ENCODE data around the gene TEX11.

TEX11 gene

GRCh38 chrX:70498129-70498528, 410.4 kb downstream of the TEX11 start:
- H3K4me1 ChIP-seq (ENCODE audit: control insufficient read depth in 1 of 2, insufficient read depth in 2 of 2, low read length in 2 of 2): no peaks in the 10 kb centered on the region
- no peaks in the 10 kb centered on the region for H3K9me3 ChIP-seq (ENCODE audit: insufficient read depth, low read depth, low read length)
- no peak overlapping the region for H2AFZ ChIP-seq (ENCODE audit: insufficient read depth, low read length, poor library complexity)
- no peak overlapping the region for H3K4ac ChIP-seq (ENCODE audit: low read depth, low read length)
- no peak overlapping the region for H4K12ac ChIP-seq (ENCODE audit: low read depth, low read length)
- H3K27me3 ChIP-seq (ENCODE audit: insufficient read depth, low read length): no peaks in the 10 kb centered on the region
- H2BK5ac ChIP-seq (ENCODE audit: low read depth, low read length, poor library complexity): no peak overlapping the region
- no peaks in the 10 kb centered on the region for H3K79me1 ChIP-seq (ENCODE audit: low read length)
- no peak overlapping the region for H3K18ac ChIP-seq (ENCODE audit: low read length)
- H3K23ac ChIP-seq (ENCODE audit: low read length): no peak overlapping the region
- H3K4me3 ChIP-seq (ENCODE audit: low read depth, low read length): no peak overlapping the region
- no peak overlapping the region for H4K91ac ChIP-seq (ENCODE audit: low read depth, low read length)
- no peak overlapping the region for H4K8ac ChIP-seq (ENCODE audit: low read depth, low read length)
- peaks cover 55 to 79% of the 10 kb centered on the region in 2 experiments for H3K36me3 ChIP-seq (ENCODE audit: control insufficient read depth in 1 of 2, insufficient read depth in 2 of 2, low read length in 2 of 2)
- no peak overlapping the region for H2AK5ac ChIP-seq (ENCODE audit: low read length)
- H3K14ac ChIP-seq (ENCODE audit: low read length): no peak overlapping the region
- no peak overlapping the region for H3K4me2 ChIP-seq (ENCODE audit: low read length)
- H3K79me2 ChIP-seq (ENCODE audit: control insufficient read depth, insufficient read depth, low read length, poor library complexity): no peaks in the 10 kb centered on the region
- H2BK12ac ChIP-seq (ENCODE audit: low read length): no peak overlapping the region
- H2BK120ac ChIP-seq (ENCODE audit: insufficient read depth, low read length, poor library complexity): no peak overlapping the region
- DNase-seq: no peak
- no peak overlapping the region for H3K9ac ChIP-seq (ENCODE audit: low read length)
- no peak overlapping the region for H3K27ac ChIP-seq (ENCODE audit: low read depth, low read length)
- WGBS (ENCODE audit: extremely low coverage, insufficient coverage, insufficient read length): no CpG with 5 or more reads among the region's 2 CpGs

- Histone ChIP-seq H4K91ac (ENCODE audit: low read depth, low read length) (no peak overlapping the region), H3K9ac (ENCODE audit: low read length) (no peak overlapping the region), H4K8ac (ENCODE audit: low read depth, low read length) (no peak overlapping the region), H3K18ac (ENCODE audit: low read length) (no peak overlapping the region), H3K14ac (ENCODE audit: low read length) (no peak overlapping the region), H2BK5ac (ENCODE audit: low read depth, low read length, poor library complexity) (no peak overlapping the region), H2BK120ac (ENCODE audit: insufficient read depth, low read length, poor library complexity) (no peak overlapping the region), H3K27ac (ENCODE audit: low read depth, low read length) (no peak overlapping the region), H2AFZ (ENCODE audit: insufficient read depth, low read length, poor library complexity) (no peak overlapping the region), H3K9me3 (ENCODE audit: insufficient read depth, low read depth, low read length) (no peaks in the 10 kb centered on the region), H3K27me3 (ENCODE audit: insufficient read depth, low read length) (no peaks in the 10 kb centered on the region), H2BK12ac (ENCODE audit: low read length) (no peak overlapping the region), H3K79me2 (ENCODE audit: control insufficient read depth, insufficient read depth, low read length, poor library complexity) (no peaks in the 10 kb centered on the region), H3K36me3 (ENCODE audit: control insufficient read depth in 1 of 2, insufficient read depth in 2 of 2, low read length in 2 of 2) (peaks cover 57 to 78% of the 10 kb centered on the region in 2 experiments), H4K12ac (ENCODE audit: low read depth, low read length) (no peak overlapping the region), H2AK5ac (ENCODE audit: low read length) (no peak overlapping the region), H3K4me1 (ENCODE audit: control insufficient read depth in 1 of 2, insufficient read depth in 2 of 2, low read length in 2 of 2) (no peaks in the 10 kb centered on the region), H3K4ac (ENCODE audit: low read depth, low read length) (no peak overlapping the region), H3K4me2 (ENCODE audit: low read length) (no peak overlapping the region), H3K79me1 (ENCODE audit: low read length) (no peaks in the 10 kb centered on the region), H3K4me3 (ENCODE audit: low read depth, low read length) (no peak overlapping the region), H3K23ac (ENCODE audit: low read length) (no peak overlapping the region)
- no peak for DNase-seq
- WGBS (ENCODE audit: extremely low coverage, insufficient coverage, insufficient read length): no CpG with 5 or more reads among the region's 3 CpGs
Measured at GRCh38 chrX:70497026-70497425, 411.5 kb downstream of the TEX11 start.

GRCh38 chrX:70496491-70496890, 412.0 kb downstream of the TEX11 start:
- Histone ChIP-seq H3K18ac (ENCODE audit: low read length) (no peak overlapping the region), H3K14ac (ENCODE audit: low read length) (no peak overlapping the region), H4K8ac (ENCODE audit: low read depth, low read length) (no peak overlapping the region), H3K79me2 (ENCODE audit: control insufficient read depth, insufficient read depth, low read length, poor library complexity) (no peaks in the 10 kb centered on the region), H3K27me3 (ENCODE audit: insufficient read depth, low read length) (no peaks in the 10 kb centered on the region), H2BK5ac (ENCODE audit: low read depth, low read length, poor library complexity) (no peak overlapping the region), H2BK120ac (ENCODE audit: insufficient read depth, low read length, poor library complexity) (no peak overlapping the region), H3K9me3 (ENCODE audit: insufficient read depth, low read depth, low read length) (no peaks in the 10 kb centered on the region), H3K4me2 (ENCODE audit: low read length) (no peak overlapping the region), H2AFZ (ENCODE audit: insufficient read depth, low read length, poor library complexity) (no peak overlapping the region), H3K23ac (ENCODE audit: low read length) (no peak overlapping the region), H2AK5ac (ENCODE audit: low read length) (no peak overlapping the region), H3K4me3 (ENCODE audit: low read depth, low read length) (no peak overlapping the region), H3K27ac (ENCODE audit: low read depth, low read length) (no peak overlapping the region), H3K9ac (ENCODE audit: low read length) (no peak overlapping the region), H2BK12ac (ENCODE audit: low read length) (no peak overlapping the region), H3K4ac (ENCODE audit: low read depth, low read length) (no peak overlapping the region), H3K4me1 (ENCODE audit: control insufficient read depth in 1 of 2, insufficient read depth in 2 of 2, low read length in 2 of 2) (no peaks in the 10 kb centered on the region), H4K12ac (ENCODE audit: low read depth, low read length) (no peak overlapping the region), H3K79me1 (ENCODE audit: low read length) (no peaks in the 10 kb centered on the region), H3K36me3 (ENCODE audit: control insufficient read depth in 1 of 2, insufficient read depth in 2 of 2, low read length in 2 of 2) (peaks cover 55 to 75% of the 10 kb centered on the region in 2 experiments), H4K91ac (ENCODE audit: low read depth, low read length) (no peak overlapping the region)
- no peak for DNase-seq
- no CpG with 5 or more reads among the region's 5 CpGs for WGBS (ENCODE audit: extremely low coverage, insufficient coverage, insufficient read length)

- Histone ChIP-seq H3K36me3 (ENCODE audit: control insufficient read depth in 1 of 2, insufficient read depth in 2 of 2, low read length in 2 of 2) (peaks cover 45 to 60% of the 10 kb centered on the region in 2 experiments), H4K91ac (ENCODE audit: low read depth, low read length) (no peak overlapping the region), H4K12ac (ENCODE audit: low read depth, low read length) (no peak overlapping the region), H3K27ac (ENCODE audit: low read depth, low read length) (no peak overlapping the region), H3K79me1 (ENCODE audit: low read length) (no peaks in the 10 kb centered on the region), H2AFZ (ENCODE audit: insufficient read depth, low read length, poor library complexity) (no peak overlapping the region), H3K27me3 (ENCODE audit: insufficient read depth, low read length) (no peaks in the 10 kb centered on the region), H3K4me3 (ENCODE audit: low read depth, low read length) (no peak overlapping the region), H3K4me1 (ENCODE audit: control insufficient read depth in 1 of 2, insufficient read depth in 2 of 2, low read length in 2 of 2) (no peaks in the 10 kb centered on the region), H2BK5ac (ENCODE audit: low read depth, low read length, poor library complexity) (no peak overlapping the region), H3K18ac (ENCODE audit: low read length) (no peak overlapping the region), H4K8ac (ENCODE audit: low read depth, low read length) (no peak overlapping the region), H3K79me2 (ENCODE audit: control insufficient read depth, insufficient read depth, low read length, poor library complexity) (no peaks in the 10 kb centered on the region), H3K4me2 (ENCODE audit: low read length) (no peak overlapping the region), H3K23ac (ENCODE audit: low read length) (no peak overlapping the region), H2BK120ac (ENCODE audit: insufficient read depth, low read length, poor library complexity) (no peak overlapping the region), H3K14ac (ENCODE audit: low read length) (no peak overlapping the region), H3K4ac (ENCODE audit: low read depth, low read length) (no peak overlapping the region), H2AK5ac (ENCODE audit: low read length) (no peak overlapping the region), H2BK12ac (ENCODE audit: low read length) (no peak overlapping the region), H3K9ac (ENCODE audit: low read length) (no peak overlapping the region), H3K9me3 (ENCODE audit: insufficient read depth, low read depth, low read length) (no peaks in the 10 kb centered on the region)
- no peak for DNase-seq
- no CpG with 5 or more reads among the region's 4 CpGs for WGBS (ENCODE audit: extremely low coverage, insufficient coverage, insufficient read length)
Measured at GRCh38 chrX:70494441-70494840, 414.1 kb downstream of the TEX11 start.
